Glomerular visceral epithelial cell (primary cell): ENCODE data around the gene DAB2.
"Not testable (repeated sequence)": the region's sequence is repeated elsewhere in the genome, so short reads cannot be mapped to it uniquely, and the experiment has no call there.

Experiments used
- DNase-seq: peaks from one replicate; pipeline ENCODE4 v3.0.0-alpha.2; 2016; ENCODE audit errors: extremely low spot score

DAB2 gene

DNA sequence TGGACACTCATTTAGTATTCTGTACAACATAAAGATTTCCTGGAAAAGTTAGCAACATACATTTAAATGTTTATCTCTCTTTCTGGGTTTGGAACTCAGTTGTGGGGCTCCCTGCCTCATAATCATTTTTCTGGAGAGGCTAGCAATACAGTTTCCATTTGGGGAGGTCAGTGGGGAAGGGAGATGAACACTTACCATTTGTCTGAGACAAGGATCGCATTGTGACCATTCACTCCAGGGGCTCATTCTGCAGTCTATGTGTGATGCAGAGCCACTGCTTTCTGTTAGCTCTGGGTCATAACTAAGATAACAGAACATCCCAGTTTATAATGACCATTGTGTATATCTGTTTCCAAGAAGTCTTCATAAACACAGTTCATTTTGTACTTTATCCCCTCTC lies 82.9 kb downstream of the DAB2 start:
- DNase-seq: no peak

DNA sequence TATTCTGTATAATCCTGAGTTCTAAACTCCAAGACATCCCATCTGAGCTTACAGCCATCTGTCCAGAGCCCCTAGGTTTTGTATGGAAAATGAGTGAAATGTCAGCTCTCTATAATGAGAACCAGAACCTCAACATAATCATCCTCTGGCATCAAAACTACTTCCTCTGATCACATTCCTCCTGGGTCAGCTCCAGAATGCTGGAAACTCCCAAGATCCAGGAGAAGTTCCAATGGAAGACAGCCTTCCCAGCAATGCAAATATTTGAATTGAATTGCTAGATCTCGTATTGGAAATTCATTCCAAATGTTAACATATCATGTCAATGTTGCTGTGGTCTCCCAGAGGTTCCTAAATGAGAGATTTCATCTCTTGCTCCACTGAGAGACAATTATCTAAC lies 84.3 kb downstream of the DAB2 start:
- DNase-seq: no peak

DNA sequence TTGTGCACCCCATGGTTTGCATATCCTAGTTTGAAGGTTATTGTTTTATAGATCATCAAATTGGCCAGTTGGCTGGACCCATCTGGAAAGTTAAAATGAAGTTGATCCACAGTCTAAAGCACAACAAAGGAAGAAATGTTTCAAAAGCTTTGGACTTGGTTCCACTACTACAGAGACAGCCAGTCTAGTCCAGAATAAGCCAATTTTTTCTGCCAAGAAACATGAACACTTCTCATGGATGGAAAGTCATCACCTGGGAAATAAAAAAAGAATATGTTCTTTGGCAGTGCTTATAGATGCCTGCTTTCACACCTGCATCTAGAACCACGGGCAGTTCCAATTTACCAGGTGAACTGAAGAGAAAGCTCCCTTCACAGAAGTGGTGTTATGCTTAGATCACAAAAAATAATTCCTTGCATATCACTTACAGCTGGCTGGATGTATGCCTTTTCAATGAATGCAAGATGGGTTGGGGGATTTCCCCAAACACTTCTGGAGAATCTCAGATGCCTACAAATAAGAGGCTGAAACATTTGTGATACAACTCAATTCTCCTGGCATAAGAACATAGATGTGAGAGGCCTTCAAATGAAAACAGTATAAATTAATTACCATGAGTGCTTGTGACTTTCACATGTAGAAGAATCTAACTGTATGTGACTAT lies 87.4 kb downstream of the DAB2 start:
- no peak for DNase-seq

DNA sequence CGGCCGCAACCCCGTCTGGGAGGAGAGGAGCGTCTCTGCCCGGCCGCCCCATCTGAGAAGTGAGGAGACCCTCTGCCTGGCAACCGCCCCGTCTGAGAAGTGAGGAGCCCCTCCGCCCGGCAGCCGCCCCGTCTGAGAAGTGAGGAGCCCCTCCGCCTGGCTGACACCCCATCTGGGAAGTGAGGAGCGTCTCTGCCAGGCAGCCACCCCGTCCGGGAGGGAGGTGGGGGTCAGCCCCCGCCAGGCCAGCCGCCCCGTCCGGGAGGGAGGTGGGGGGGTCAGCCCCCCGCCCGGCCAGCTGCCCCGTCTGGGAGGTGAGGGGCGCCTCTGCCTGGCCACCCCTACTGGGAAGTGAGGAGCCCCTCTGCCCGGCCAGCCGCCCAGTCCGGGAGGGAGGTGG lies 90.5 kb downstream of the DAB2 start:
- not testable (repeated sequence) for DNase-seq

DNA sequence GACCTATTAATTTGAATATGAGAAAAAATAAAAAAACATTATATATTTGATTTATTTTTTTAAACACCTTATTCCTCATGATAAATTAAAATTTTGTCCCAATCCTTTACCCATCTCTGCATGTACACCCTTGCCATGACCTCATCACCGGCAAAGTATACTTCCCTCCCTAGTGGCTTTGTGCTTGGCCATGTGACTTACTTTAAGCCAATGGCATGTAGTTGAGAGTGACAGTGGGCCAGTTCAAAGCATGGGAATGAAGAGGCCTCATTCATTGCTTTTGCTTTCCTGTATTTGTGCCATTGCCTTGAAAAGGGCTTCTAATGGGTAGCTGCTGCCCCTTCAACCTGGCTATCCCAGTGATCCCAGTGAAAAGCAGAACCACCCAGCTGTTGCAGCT lies 91.7 kb downstream of the DAB2 start:
- no peak for DNase-seq

DNA sequence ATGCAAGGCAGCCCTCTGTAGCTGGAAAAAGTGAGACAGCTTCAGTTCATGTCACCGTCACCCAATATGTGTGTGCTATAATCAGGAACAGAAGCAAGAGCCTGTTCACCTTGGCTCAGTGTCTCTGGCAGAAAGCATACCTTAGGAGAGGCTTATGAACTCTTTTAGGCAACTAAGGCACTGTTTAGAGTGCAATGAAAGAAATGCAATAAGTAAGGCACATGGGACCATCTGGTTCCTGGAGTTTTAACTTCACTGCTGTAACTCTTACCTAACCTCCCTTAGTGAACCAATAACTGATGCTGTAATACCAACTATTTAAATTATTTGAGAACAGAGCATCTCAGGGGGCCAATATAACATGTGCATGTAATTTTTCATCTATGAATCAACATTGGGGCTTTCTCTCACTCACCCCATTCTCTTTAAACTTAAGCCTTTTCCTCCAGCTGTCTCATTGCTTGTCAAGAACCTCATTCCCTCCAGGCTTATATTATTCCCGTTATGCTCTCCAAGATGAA lies 92.9 kb downstream of the DAB2 start:
- DNase-seq: no peak

DNA sequence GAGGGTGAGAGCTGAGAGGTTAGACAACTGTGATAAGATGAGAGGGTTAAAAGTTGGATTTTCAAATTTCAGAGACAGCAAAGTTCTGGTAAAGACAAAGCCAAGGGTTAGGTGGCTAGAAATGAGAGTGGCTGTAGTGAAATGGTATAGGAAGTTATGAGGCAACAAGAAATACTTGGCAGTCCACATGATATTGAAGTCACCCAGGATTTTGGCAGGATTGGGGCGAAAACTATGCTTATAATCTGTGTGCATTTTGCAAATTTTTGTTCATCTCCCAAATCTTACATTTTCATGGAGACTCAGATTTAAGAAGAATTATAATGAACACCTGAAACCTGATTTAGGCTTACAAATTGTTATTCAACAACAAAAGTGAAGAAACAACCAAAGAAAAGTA lies 96.0 kb downstream of the DAB2 start:
- no peak for DNase-seq

DNA sequence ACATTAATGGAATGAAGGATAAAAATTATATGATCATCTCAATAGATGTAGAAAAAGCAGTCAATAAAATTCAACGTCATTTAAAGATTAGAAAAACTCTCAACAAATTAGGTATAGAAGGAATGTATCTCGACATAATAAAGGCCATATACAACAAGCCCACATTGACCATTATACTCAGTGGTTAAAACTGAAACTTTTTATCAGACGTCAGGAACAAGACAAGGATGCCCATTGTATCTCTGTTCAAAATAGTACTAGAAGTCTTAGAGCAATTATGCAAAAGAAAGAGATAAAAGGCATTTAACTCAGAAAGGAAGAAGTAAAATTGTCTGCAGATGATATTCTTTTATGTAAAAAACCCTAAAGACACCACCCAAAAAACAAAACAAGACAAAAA lies 101.2 kb downstream of the DAB2 start:
- no peak for DNase-seq
